ENCODE results near the gene TPR. TPM values are rescaled to one million over a fixed set of nuclear protein-coding genes. Genes with fewer than 3 reads are reported as not detected.
A peak's percentile ranks its signal among the peaks of the same experiment; 100 is the strongest.
"Not testable (repeated sequence)": the region's sequence is repeated elsewhere in the genome, so short reads cannot be mapped to it uniquely, and the experiment has no call there.

TPR gene
- total RNA-seq, 1 experiment from 2014 or later = 86.1 TPM

GRCh38 chr1:186404454-186405051 lies 29.5 kb upstream of the TPR start:
- no peaks in the 10 kb centered on the region for H3K9me3 ChIP-seq (ENCODE audit: low read length)
- peaks cover 6% of the 10 kb centered on the region; the same call in 1 of the 2 replicates for H3K79me2 ChIP-seq (ENCODE audit: low read length)
- H3K27ac ChIP-seq (ENCODE audit: low read length) = no peak overlapping the region
- peak; percentile 79 for DNase-seq
- peaks cover 8% of the 10 kb centered on the region for H3K4me1 ChIP-seq (ENCODE audit: low read length)
- H3K4me2 ChIP-seq (ENCODE audit: low read depth, low read length, poor library complexity, severe bottlenecking) = no peak overlapping the region
- no peak overlapping the region for H3K9ac ChIP-seq (ENCODE audit: low read length)
- H3K4me3 ChIP-seq (ENCODE audit: low read length) = no peak overlapping the region
- H2AFZ ChIP-seq (ENCODE audit: low read length) = 0 out of 2 replicates have a peak overlapping the region, but pooled peaks have one; percentile 25
- no peaks in the 10 kb centered on the region for H4K20me1 ChIP-seq (ENCODE audit: insufficient read depth, low read depth, low read length)
- H3K27me3 ChIP-seq (ENCODE audit: low read length) = no peaks in the 10 kb centered on the region
- peaks cover 26% of the 10 kb centered on the region for H3K36me3 ChIP-seq (ENCODE audit: insufficient read depth, low read length)
- no peaks in the 10 kb centered on the region for H3K9me2 ChIP-seq (replicated peaks; ENCODE audit: insufficient read depth, low read length)

- no peak overlapping the region for H3K27ac ChIP-seq (ENCODE audit: low read length)
- no peaks in the 10 kb centered on the region for H3K9me3 ChIP-seq (ENCODE audit: low read length)
- H3K9ac ChIP-seq (ENCODE audit: low read length) = no peak overlapping the region
- peaks cover 6% of the 10 kb centered on the region; the same call in 1 of the 2 replicates for H3K79me2 ChIP-seq (ENCODE audit: low read length)
- H3K4me2 ChIP-seq (ENCODE audit: low read depth, low read length, poor library complexity, severe bottlenecking) = no peak overlapping the region
- no peak overlapping the region for H3K4me3 ChIP-seq (ENCODE audit: low read length)
- H3K9me2 ChIP-seq (replicated peaks; ENCODE audit: insufficient read depth, low read length) = no peaks in the 10 kb centered on the region
- peaks cover 29% of the 10 kb centered on the region for H3K36me3 ChIP-seq (ENCODE audit: insufficient read depth, low read length)
- H2AFZ ChIP-seq (ENCODE audit: low read length) = no peak overlapping the region
- no peaks in the 10 kb centered on the region for H4K20me1 ChIP-seq (ENCODE audit: insufficient read depth, low read depth, low read length)
- no peak for DNase-seq
- no peaks in the 10 kb centered on the region for H3K27me3 ChIP-seq (ENCODE audit: low read length)
- H3K4me1 ChIP-seq (ENCODE audit: low read length) = peaks cover 8% of the 10 kb centered on the region
Measured at GRCh38 chr1:186403632-186404031, 28.6 kb upstream of the TPR start.

- not testable (repeated sequence) for H3K9ac ChIP-seq (ENCODE audit: low read length); H3K27ac ChIP-seq (ENCODE audit: low read length); H4K20me1 ChIP-seq (ENCODE audit: insufficient read depth, low read depth, low read length); H3K4me2 ChIP-seq (ENCODE audit: low read depth, low read length, poor library complexity, severe bottlenecking); H3K79me2 ChIP-seq (ENCODE audit: low read length); H3K4me3 ChIP-seq (ENCODE audit: low read length); H3K4me1 ChIP-seq (ENCODE audit: low read length); H3K9me2 ChIP-seq (replicated peaks; ENCODE audit: insufficient read depth, low read length); DNase-seq; H3K27me3 ChIP-seq (ENCODE audit: low read length); H2AFZ ChIP-seq (ENCODE audit: low read length); H3K9me3 ChIP-seq (ENCODE audit: low read length)
- peaks cover 24% of the 10 kb centered on the region for H3K36me3 ChIP-seq (ENCODE audit: insufficient read depth, low read length)
Measured at GRCh38 chr1:186401446-186401845, 26.4 kb upstream of the TPR start.

GRCh38 chr1:186392711-186393110 lies 17.7 kb upstream of the TPR start:
- not testable (repeated sequence) for H3K9ac ChIP-seq (ENCODE audit: low read length); H2AFZ ChIP-seq (ENCODE audit: low read length); H3K9me3 ChIP-seq (ENCODE audit: low read length); H3K4me1 ChIP-seq (ENCODE audit: low read length); H3K4me3 ChIP-seq (ENCODE audit: low read length); H3K4me2 ChIP-seq (ENCODE audit: low read depth, low read length, poor library complexity, severe bottlenecking); H4K20me1 ChIP-seq (ENCODE audit: insufficient read depth, low read depth, low read length); H3K27ac ChIP-seq (ENCODE audit: low read length); H3K9me2 ChIP-seq (replicated peaks; ENCODE audit: insufficient read depth, low read length); DNase-seq; H3K27me3 ChIP-seq (ENCODE audit: low read length)
- peaks cover 11% of the 10 kb centered on the region for H3K79me2 ChIP-seq (ENCODE audit: low read length)
- peaks cover 56% of the 10 kb centered on the region for H3K36me3 ChIP-seq (ENCODE audit: insufficient read depth, low read length)

GRCh38 chr1:186391841-186392240 lies 16.8 kb upstream of the TPR start:
- no peak overlapping the region for H3K4me2 ChIP-seq (ENCODE audit: low read depth, low read length, poor library complexity, severe bottlenecking)
- no peaks in the 10 kb centered on the region for H3K27me3 ChIP-seq (ENCODE audit: low read length)
- peaks cover 60% of the 10 kb centered on the region for H3K36me3 ChIP-seq (ENCODE audit: insufficient read depth, low read length)
- H3K79me2 ChIP-seq (ENCODE audit: low read length) = peaks cover 17% of the 10 kb centered on the region
- no peak for DNase-seq
- no peak overlapping the region for H2AFZ ChIP-seq (ENCODE audit: low read length)
- no peak overlapping the region for H3K4me3 ChIP-seq (ENCODE audit: low read length)
- H3K27ac ChIP-seq (ENCODE audit: low read length) = no peak overlapping the region
- H4K20me1 ChIP-seq (ENCODE audit: insufficient read depth, low read depth, low read length) = no peaks in the 10 kb centered on the region
- H3K9me2 ChIP-seq (replicated peaks; ENCODE audit: insufficient read depth, low read length) = no peaks in the 10 kb centered on the region
- H3K4me1 ChIP-seq (ENCODE audit: low read length) = no peaks in the 10 kb centered on the region
- no peaks in the 10 kb centered on the region for H3K9me3 ChIP-seq (ENCODE audit: low read length)
- no peak overlapping the region for H3K9ac ChIP-seq (ENCODE audit: low read length)

GRCh38 chr1:186390925-186391324 lies 15.9 kb upstream of the TPR start:
- Histone ChIP-seq H2AFZ (ENCODE audit: low read length) (no peak overlapping the region), H3K4me3 (ENCODE audit: low read length) (no peak overlapping the region), H3K9ac (ENCODE audit: low read length) (no peak overlapping the region), H3K9me3 (ENCODE audit: low read length) (no peaks in the 10 kb centered on the region), H3K4me1 (ENCODE audit: low read length) (no peaks in the 10 kb centered on the region), H3K9me2 (replicated peaks; ENCODE audit: insufficient read depth, low read length) (no peaks in the 10 kb centered on the region), H3K36me3 (ENCODE audit: insufficient read depth, low read length) (peaks cover 60% of the 10 kb centered on the region), H4K20me1 (ENCODE audit: insufficient read depth, low read depth, low read length) (no peaks in the 10 kb centered on the region), H3K27ac (ENCODE audit: low read length) (no peak overlapping the region), H3K79me2 (ENCODE audit: low read length) (peaks cover 21% of the 10 kb centered on the region), H3K4me2 (ENCODE audit: low read depth, low read length, poor library complexity, severe bottlenecking) (no peak overlapping the region), H3K27me3 (ENCODE audit: low read length) (no peaks in the 10 kb centered on the region)
- DNase-seq = no peak

- Histone ChIP-seq H4K20me1 (ENCODE audit: insufficient read depth, low read depth, low read length) (no peaks in the 10 kb centered on the region), H3K79me2 (ENCODE audit: low read length) (peaks cover 44% of the 10 kb centered on the region), H3K27ac (ENCODE audit: low read length) (no peak overlapping the region), H3K9ac (ENCODE audit: low read length) (no peak overlapping the region), H3K4me1 (ENCODE audit: low read length) (no peaks in the 10 kb centered on the region), H2AFZ (ENCODE audit: low read length) (no peak overlapping the region), H3K4me2 (ENCODE audit: low read depth, low read length, poor library complexity, severe bottlenecking) (no peak overlapping the region), H3K27me3 (ENCODE audit: low read length) (no peaks in the 10 kb centered on the region), H3K4me3 (ENCODE audit: low read length) (no peak overlapping the region), H3K36me3 (ENCODE audit: insufficient read depth, low read length) (peaks cover 43% of the 10 kb centered on the region), H3K9me3 (ENCODE audit: low read length) (no peaks in the 10 kb centered on the region), H3K9me2 (replicated peaks; ENCODE audit: insufficient read depth, low read length) (no peaks in the 10 kb centered on the region)
- no peak for DNase-seq
Measured at GRCh38 chr1:186386725-186387383, 11.8 kb upstream of the TPR start.

GRCh38 chr1:186375929-186376319 lies 871 bp upstream of the TPR start:
- peaks cover 26% of the 10 kb centered on the region for H3K4me1 ChIP-seq (ENCODE audit: low read length)
- peak overlapping the region; percentile 99 for H3K4me2 ChIP-seq (ENCODE audit: low read depth, low read length, poor library complexity, severe bottlenecking)
- H3K27me3 ChIP-seq (ENCODE audit: low read length) = no peaks in the 10 kb centered on the region
- H3K9me3 ChIP-seq (ENCODE audit: low read length) = no peaks in the 10 kb centered on the region
- H3K36me3 ChIP-seq (ENCODE audit: insufficient read depth, low read length) = peaks cover 31% of the 10 kb centered on the region
- H3K9ac ChIP-seq (ENCODE audit: low read length) = peak overlapping the region; percentile 88
- peak overlapping the region; percentile 77 for H3K27ac ChIP-seq (ENCODE audit: low read length)
- no peak for DNase-seq
- H4K20me1 ChIP-seq (ENCODE audit: insufficient read depth, low read depth, low read length) = peaks cover 15% of the 10 kb centered on the region
- H2AFZ ChIP-seq (ENCODE audit: low read length) = peak overlapping the region; percentile 86
- H3K4me3 ChIP-seq (ENCODE audit: low read length) = peak overlapping the region; percentile 88
- peaks cover 91% of the 10 kb centered on the region for H3K79me2 ChIP-seq (ENCODE audit: low read length)
- no peaks in the 10 kb centered on the region for H3K9me2 ChIP-seq (replicated peaks; ENCODE audit: insufficient read depth, low read length)

Measured in Karpas-422 (cell line).